IMR-90 (cell line): ENCODE results near the gene TIGD2. TPM values are rescaled to one million over a fixed set of nuclear protein-coding genes. Genes with fewer than 3 reads are reported as not detected.

Experiments
- ATAC-seq: fragments of 200-7000 bp; cut with Tn5 transposase; 2 replicates; pipeline ENCODE4 v1.9.1; 2020; ENCODE audit warnings: low read depth, mild to moderate bottlenecking, moderate library complexity
- BruUV-seq: library from RNA; stranded (reverse); fragments of 400-500 nt; replicated peaks from 2 replicates; lab custom pipeline; 2021; lab: Mats Ljungman, UMichigan
- CTCF ChIA-PET: fragments of 300-600 bp; formaldehyde crosslinking; extraction: SDS; loops from one replicate; lab custom pipeline; 2021; ENCODE audit warnings: antibody characterized with exemption; lab: Yijun Ruan, JAX
- POLR2A ChIA-PET: fragments of 300-600 bp; sonication (Branson Sonifier 250); formaldehyde crosslinking; loops from one replicate; lab custom pipeline; 2022; ENCODE audit warnings: antibody characterized with exemption; ENCODE audit not compliant: unreplicated experiment; lab: Charles Lee
- DNase-seq: peaks from one replicate; pipeline ENCODE4 v3.0.0; 2013
- H2AFZ ChIP-seq: replicated peaks from 2 replicates; pipeline ENCODE3; 2013; ENCODE audit warnings: low read length, mild to moderate bottlenecking; ENCODE audit not compliant: poor library complexity
- H2AK5ac ChIP-seq: 2 replicates; pipeline ENCODE4 v1.6.1; 2013; ENCODE audit warnings: low read depth, low read length, inconsistent platforms
- H2AK9ac ChIP-seq: replicated peaks from 2 replicates; pipeline ENCODE3; 2013; ENCODE audit warnings: mild to moderate bottlenecking, low read depth, low read length, moderate library complexity; ENCODE audit not compliant: poor library complexity
- H2BK120ac ChIP-seq: 2 replicates; pipeline ENCODE4 v1.6.1; 2013; ENCODE audit warnings: low read depth, low read length, inconsistent platforms
- H2BK15ac ChIP-seq: 3 replicates; pipeline ENCODE4 v1.6.1; 2013; ENCODE audit warnings: low read depth, low read length, inconsistent platforms
- H2BK20ac ChIP-seq: 2 replicates; pipeline ENCODE4 v1.6.1; 2013; ENCODE audit warnings: low read depth, mild to moderate bottlenecking, inconsistent platforms, low read length, moderate library complexity
- H2BK5ac ChIP-seq: 2 replicates; pipeline ENCODE4 v1.6.1; 2013; ENCODE audit warnings: mild to moderate bottlenecking, low read depth, low read length, inconsistent platforms; ENCODE audit not compliant: poor library complexity, severe bottlenecking
- H3K14ac ChIP-seq: replicated peaks from 2 replicates; pipeline ENCODE4 v1.6.1; 2013; ENCODE audit warnings: low read depth, low read length, inconsistent platforms
- H3K18ac ChIP-seq: 2 replicates; pipeline ENCODE4 v1.6.1; 2013; ENCODE audit warnings: low read depth, low read length, control low read depth
- H3K23ac ChIP-seq: 2 replicates; pipeline ENCODE4 v1.6.1; 2013; ENCODE audit warnings: low read depth, low read length, inconsistent platforms
- H3K27ac ChIP-seq: 2 replicates; pipeline ENCODE4 v1.5.1; 2013; ENCODE audit warnings: mild to moderate bottlenecking, control low read depth, low read length; ENCODE audit not compliant: insufficient read depth
- H3K27me3 ChIP-seq: 2 replicates; pipeline ENCODE4 v1.6.1; 2013; ENCODE audit warnings: low read length; ENCODE audit not compliant: control insufficient read depth, insufficient read depth
- H3K36me3 ChIP-seq: 2 replicates; pipeline ENCODE4 v1.6.1; 2013; ENCODE audit warnings: low read length, mixed read lengths; ENCODE audit not compliant: control insufficient read depth, insufficient read depth
- H3K4ac ChIP-seq: 2 replicates; pipeline ENCODE4 v1.6.1; 2013; ENCODE audit warnings: low read depth, low read length, inconsistent platforms
- H3K4me1 ChIP-seq: 2 replicates; pipeline ENCODE4 v1.6.1; 2013; ENCODE audit warnings: low read length, mixed read lengths; ENCODE audit not compliant: control insufficient read depth, insufficient read depth
- H3K4me2 ChIP-seq: 2 replicates; pipeline ENCODE4 v1.6.1; 2013; ENCODE audit warnings: low read depth, mild to moderate bottlenecking, control low read depth, low read length, moderate library complexity
- H3K4me3 ChIP-seq: 2 replicates; pipeline ENCODE4 v1.5.1; 2013; ENCODE audit warnings: low read depth, mild to moderate bottlenecking, control low read depth, low read length, moderate library complexity; ENCODE audit not compliant: insufficient read depth
- H3K56ac ChIP-seq: 2 replicates; pipeline ENCODE4 v1.6.1; 2013; ENCODE audit warnings: low read length, inconsistent platforms; ENCODE audit not compliant: insufficient read depth; ENCODE audit errors: extremely low read depth
- H3K79me1 ChIP-seq, 2 experiments: 2 replicates each; pipeline ENCODE4 v1.6.1; 2013; ENCODE audit warnings: low read length in 2 of 2, inconsistent platforms in 1 of 2, low read depth in 1 of 2
- H3K9ac ChIP-seq: 2 replicates; pipeline ENCODE4 v1.6.1; 2013; ENCODE audit warnings: low read depth, low read length, control low read depth
- H3K9me1 ChIP-seq: 2 replicates; pipeline ENCODE4 v1.6.1; 2013; ENCODE audit warnings: low read length, inconsistent platforms; ENCODE audit not compliant: insufficient read depth
- H3K9me3 ChIP-seq: 2 replicates; pipeline ENCODE4 v1.6.1; 2013; ENCODE audit warnings: low read length; ENCODE audit not compliant: control insufficient read depth, insufficient read depth
- H4K20me1 ChIP-seq: 2 replicates; pipeline ENCODE4 v1.6.1; 2013; ENCODE audit warnings: low read length, inconsistent platforms; ENCODE audit not compliant: insufficient read depth
- H4K5ac ChIP-seq: 2 replicates; pipeline ENCODE4 v1.6.1; 2013; ENCODE audit warnings: mild to moderate bottlenecking, low read depth, low read length, control low read depth
- H4K8ac ChIP-seq, 2 experiments: 2 replicates each; pipeline ENCODE4 v1.6.1; 2013; ENCODE audit warnings: low read depth in 2 of 2, low read length in 2 of 2, control low read depth in 1 of 2, inconsistent platforms in 1 of 2
- H4K91ac ChIP-seq: 2 replicates; pipeline ENCODE4 v1.6.1; 2013; ENCODE audit warnings: low read depth, low read length, inconsistent platforms; ENCODE audit not compliant: insufficient read depth
- CHD1 ChIP-seq: IDR thresholded peaks from 2 replicates; pipeline ENCODE4 v1.6.1; 2012; ENCODE audit warnings: low read depth, low read length, improper control_type of control experiment
- FOS ChIP-seq: fragments of 150-350 bp; IDR thresholded peaks from 2 replicates; pipeline ENCODE4 v1.6.1; 2016; ENCODE audit warnings: low read depth, low read length
- MAFK ChIP-seq: IDR thresholded peaks from 2 replicates; pipeline ENCODE4 v1.6.1; 2012; ENCODE audit warnings: low read depth, low read length, improper control_type of control experiment
- MAZ ChIP-seq: IDR thresholded peaks from 2 replicates; pipeline ENCODE4 v1.6.1; 2012; ENCODE audit warnings: low read depth, mild to moderate bottlenecking, low read length, improper control_type of control experiment, moderate library complexity, borderline replicate concordance
- SMC3 ChIP-seq: fragments of 150-350 bp; IDR thresholded peaks from 2 replicates; pipeline ENCODE4 v1.6.1; 2016; ENCODE audit warnings: low read depth, mild to moderate bottlenecking, antibody characterized with exemption, low read length, moderate library complexity
- WGBS, 2 experiments: methylation state at CpG; one replicate each; pipeline versions ENCODE4 v1.1.5 to v1.1.7; 2013; ENCODE audit warnings: missing lambda C conversion rate in 2 of 2; ENCODE audit not compliant: insufficient read length in 1 of 2; ENCODE audit errors: extremely low coverage in 2 of 2; 5-methylcytosine and 5-hydroxymethylcytosine counted together
- dilution Hi-C: fragments of 300-500 bp; cut with HindIII; formaldehyde crosslinking; loops from one replicate; pipeline ENCODE4 v1.14.3; 2018; ENCODE audit warnings: low sequenced_read_pairs; ENCODE audit not compliant: unreplicated experiment
- in situ Hi-C: fragments of 300-500 bp; cut with MboI; formaldehyde crosslinking; loops from 3 replicates; pipeline ENCODE4 v1.14.3; 2019; ENCODE audit warnings: low sequenced_read_pairs, inconsistent platforms, mixed read lengths
- intact Hi-C: fragments of 100-400 bp; cut with micrococcal nuclease; formaldehyde crosslinking; loops from 2 replicates; pipeline ENCODE4 v1.10.0; 2022
- polyA plus RNA-seq, 3 experiments: library from polyadenylated mRNA; depleted of rRNA; stranded (reverse); fragments of >200 nt; gene quantifications; 2 replicates each; pipeline ENCODE4 v1.2.3, GENCODE V29; 2012; ENCODE audit warnings: low replicate concordance in 1 of 3
- total RNA-seq: library from RNA; depleted of rRNA; stranded (reverse); fragments of >200 nt; gene quantifications from 2 replicates; pipeline ENCODE4 v1.2.3, GENCODE V29; 2012
- TF ChIP-seq, protein P1 (sequence below): conservative IDR thresholded peaks from 2 replicates; pipeline ENCODE4 v1.5.1; 2012; ENCODE audit warnings: mild to moderate bottlenecking, low read depth, low read length, improper control_type of control experiment

Gene TIGD2
- total and polyA plus RNA-seq, 2 of the 4 experiments (the other 2 are of a cell fraction): 5.6 to 12.4 TPM

DNA sequence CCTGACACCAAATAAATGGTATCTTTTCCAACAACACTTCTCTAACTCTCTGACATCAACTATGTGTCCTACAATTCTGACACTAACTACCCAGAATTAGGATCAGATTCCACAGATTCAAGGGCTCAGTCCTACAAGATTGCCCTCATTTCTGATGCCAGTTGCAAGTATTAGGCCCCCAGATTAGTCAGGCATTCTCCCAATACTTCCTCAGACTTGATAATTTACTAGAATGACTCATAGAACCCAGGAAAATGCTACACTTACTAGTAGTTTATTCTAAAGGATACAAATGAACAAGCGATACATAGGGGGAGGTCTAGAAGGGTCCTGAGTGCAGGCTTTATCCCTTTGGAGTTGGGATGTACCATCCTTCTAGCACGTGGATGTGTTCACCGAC, 8.5 kb downstream of the TIGD2 start:
- Histone ChIP-seq H3K56ac (no peak overlapping the region), H3K4me3 (no peak overlapping the region), H2AK5ac (peak overlapping the region; percentile 65; the same call in 1 of the 2 replicates), H3K4me2 (peak overlapping the region; percentile 52), H2BK120ac (peak overlapping the region; percentile 35; the same call in 1 of the 2 replicates), H3K18ac (peak overlapping the region; percentile 86; the same call in 1 of the 2 replicates), H2AFZ (no peak overlapping the region), H2BK5ac (peak overlapping the region; percentile 62), H3K36me3 (peaks cover 3% of the 10 kb centered on the region; the same call in 1 of the 2 replicates), H2BK20ac (peak overlapping the region; percentile 47; the same call in 1 of the 2 replicates), H3K4me1 (peaks cover 7% of the 10 kb centered on the region), H4K5ac (no peak overlapping the region; the same call in 1 of the 2 replicates), H3K14ac (no peak overlapping the region), H2BK15ac (peak overlapping the region; percentile 49; the same call in 1 of the 3 replicates), H4K8ac (0 out of 4 replicates have a peak overlapping the region, but pooled peaks of 1 of the 2 experiments have one; percentile 46), H3K27me3 (no peaks in the 10 kb centered on the region), H4K20me1 (no peaks in the 10 kb centered on the region), H3K23ac (peak overlapping the region; percentile 25; the same call in 1 of the 2 replicates), H4K91ac (no peak overlapping the region), H3K9me3 (no peaks in the 10 kb centered on the region; the same call in 1 of the 2 replicates), H3K4ac (no peak overlapping the region; the same call in 1 of the 2 replicates), H3K27ac (no peak overlapping the region), H3K9ac (no peak overlapping the region), H2AK9ac (no peak overlapping the region), H3K9me1 (peaks cover 10% of the 10 kb centered on the region; the same call in 1 of the 2 replicates), H3K79me1 (0 out of 4 replicates have a peak, but pooled peaks cover 0 to 4% of the 10 kb centered on the region in 2 experiments)
- intact Hi-C loops: no loop called here
- ChIA-PET POLR2A (no interaction called here), CTCF (no interaction called here)
- no TSS peak for BruUV-seq
- no CpG with 5 or more reads among the region's 3 CpGs for WGBS, 2 experiments
- TF ChIP-seq SMC3 (no peak), FOS (peak; percentile 59; the same call in 1 of the 2 replicates), MAFK (no peak), MAZ (no peak), CHD1 (no peak)
- TF ChIP-seq, protein P1, sequence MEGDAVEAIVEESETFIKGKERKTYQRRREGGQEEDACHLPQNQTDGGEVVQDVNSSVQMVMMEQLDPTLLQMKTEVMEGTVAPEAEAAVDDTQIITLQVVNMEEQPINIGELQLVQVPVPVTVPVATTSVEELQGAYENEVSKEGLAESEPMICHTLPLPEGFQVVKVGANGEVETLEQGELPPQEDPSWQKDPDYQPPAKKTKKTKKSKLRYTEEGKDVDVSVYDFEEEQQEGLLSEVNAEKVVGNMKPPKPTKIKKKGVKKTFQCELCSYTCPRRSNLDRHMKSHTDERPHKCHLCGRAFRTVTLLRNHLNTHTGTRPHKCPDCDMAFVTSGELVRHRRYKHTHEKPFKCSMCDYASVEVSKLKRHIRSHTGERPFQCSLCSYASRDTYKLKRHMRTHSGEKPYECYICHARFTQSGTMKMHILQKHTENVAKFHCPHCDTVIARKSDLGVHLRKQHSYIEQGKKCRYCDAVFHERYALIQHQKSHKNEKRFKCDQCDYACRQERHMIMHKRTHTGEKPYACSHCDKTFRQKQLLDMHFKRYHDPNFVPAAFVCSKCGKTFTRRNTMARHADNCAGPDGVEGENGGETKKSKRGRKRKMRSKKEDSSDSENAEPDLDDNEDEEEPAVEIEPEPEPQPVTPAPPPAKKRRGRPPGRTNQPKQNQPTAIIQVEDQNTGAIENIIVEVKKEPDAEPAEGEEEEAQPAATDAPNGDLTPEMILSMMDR: no peak
- dilution Hi-C loops: no loop called here
- peak; percentile 47 for ATAC-seq
- DNase-seq: peak; percentile 53
- in situ Hi-C loops: loop anchor here (10.0 kb wide), 1 partner anchor 595 kb away; the partner anchor contains the start of gene PYURF
